ENCODE data around the gene FOXE1. TPM values are rescaled to one million over a fixed set of nuclear protein-coding genes. Genes with fewer than 3 reads are reported as not detected.

The FOXE1 gene
- total RNA-seq, 4 donors from 2014 or later: 7.1 to 17.4 (median 12.4) TPM

- peaks cover 0 to 44% (median 0%) of the 10 kb centered on the region in 4 donors for H3K27me3 ChIP-seq
- TF ChIP-seq CTCF (IDR thresholded peaks at IDR 0.05) (peak in 1 of 6 experiments; percentile 27), POLR2A (IDR thresholded peaks at IDR 0.05) (no peak)
- H3K4me3 ChIP-seq: no peak overlapping the region
- intact Hi-C loops (cut with DNase I): no loop called here
- H3K9me3 ChIP-seq: peaks cover 0 to 17% (median 6%) of the 10 kb centered on the region in 3 donors
- peak overlapping the region in 3 of 4 donors; percentile 34 to 59 (median 35) for H3K27ac ChIP-seq
- WGBS, 2 donors: 35 to 44% methylated on average over 2 to 6 of the region's 7 CpGs
- H3K36me3 ChIP-seq: no peaks in the 10 kb centered on the region
- DNase-seq: no peak
- peaks cover 3 to 26% (median 7%) of the 10 kb centered on the region in 3 donors for H3K4me1 ChIP-seq
Measured at GRCh38 chr9:97863314-97863713, 10.3 kb downstream of the FOXE1 start.

- 67 to 72% methylated on average over 1 of the region's 1 CpG for WGBS, 2 donors
- no peak overlapping the region for H3K27ac ChIP-seq
- intact Hi-C loops (cut with DNase I): no loop called here
- DNase-seq: no peak
- H3K4me1 ChIP-seq: peaks cover 3 to 25% (median 7%) of the 10 kb centered on the region in 3 donors
- no peaks in the 10 kb centered on the region for H3K36me3 ChIP-seq
- H3K9me3 ChIP-seq: peaks cover 0 to 17% (median 6%) of the 10 kb centered on the region in 3 donors
- H3K27me3 ChIP-seq: peaks cover 0 to 34% (median 0%) of the 10 kb centered on the region in 4 donors
- no peak overlapping the region for H3K4me3 ChIP-seq
- TF ChIP-seq CTCF (IDR thresholded peaks at IDR 0.05) (no peak), POLR2A (IDR thresholded peaks at IDR 0.05) (no peak)
Measured at GRCh38 chr9:97864396-97864795, 11.4 kb downstream of the FOXE1 start.

GRCh38 chr9:97866300-97866699 is 13.3 kb downstream of the FOXE1 start:
- Histone ChIP-seq H3K27ac (no peak overlapping the region), H3K9me3 (peaks cover 0 to 17% (median 6%) of the 10 kb centered on the region in 3 donors), H3K36me3 (no peaks in the 10 kb centered on the region), H3K27me3 (peaks cover 0 to 15% (median 0%) of the 10 kb centered on the region in 4 donors), H3K4me3 (no peak overlapping the region), H3K4me1 (peaks cover 3 to 17% (median 7%) of the 10 kb centered on the region in 3 donors)
- DNase-seq: no peak
- intact Hi-C loops (cut with DNase I): no loop called here
- WGBS, 2 donors: 96 to 100% methylated on average over 1 of the region's 1 CpG
- no peak for TF ChIP-seq CTCF (IDR thresholded peaks at IDR 0.05)
- no peak for TF ChIP-seq POLR2A (IDR thresholded peaks at IDR 0.05)

GRCh38 chr9:97866848-97867247 is 13.8 kb downstream of the FOXE1 start:
- intact Hi-C loops (cut with DNase I): no loop called here
- Histone ChIP-seq H3K36me3 (no peaks in the 10 kb centered on the region), H3K4me1 (peaks cover 3 to 17% (median 7%) of the 10 kb centered on the region in 3 donors), H3K4me3 (no peak overlapping the region), H3K9me3 (peaks cover 0 to 17% (median 6%) of the 10 kb centered on the region in 3 donors), H3K27me3 (peaks cover 0 to 10% (median 0%) of the 10 kb centered on the region in 4 donors), H3K27ac (no peak overlapping the region)
- DNase-seq: no peak
- no peak for TF ChIP-seq POLR2A (IDR thresholded peaks at IDR 0.05)
- no peak for TF ChIP-seq CTCF (IDR thresholded peaks at IDR 0.05)

GRCh38 chr9:97868859-97869258 is 15.8 kb downstream of the FOXE1 start:
- TF ChIP-seq CTCF (IDR thresholded peaks at IDR 0.05) (no peak), POLR2A (IDR thresholded peaks at IDR 0.05) (no peak)
- H3K36me3 ChIP-seq: no peaks in the 10 kb centered on the region
- H3K9me3 ChIP-seq: peaks cover 0 to 17% (median 6%) of the 10 kb centered on the region in 3 donors
- H3K27me3 ChIP-seq: no peaks in the 10 kb centered on the region
- no peak overlapping the region for H3K4me3 ChIP-seq
- intact Hi-C loops (cut with DNase I): no loop called here
- no peak overlapping the region for H3K27ac ChIP-seq
- peaks cover 0 to 8% (median 4%) of the 10 kb centered on the region in 3 donors for H3K4me1 ChIP-seq
- 74 to 84% methylated on average over 3 of the region's 3 CpGs for WGBS, 2 donors
- DNase-seq: no peak

All from esophagus squamous epithelium (tissue), 5 donors.